Ishikawa (cell line): Measurements from ENCODE around the gene CAMSAP3.

Experiments used
- CEBPB ChIP-seq: IDR thresholded peaks from 2 replicates; pipeline ENCODE4 v1.6.1; 2012
- CREB1 ChIP-seq: IDR thresholded peaks from 2 replicates; pipeline ENCODE4 v1.6.1; 2012; ENCODE audit warnings: low read depth
- EGR1 ChIP-seq: IDR thresholded peaks from 2 replicates; pipeline ENCODE4 v1.6.1; 2012
- EP300 ChIP-seq: IDR thresholded peaks from 2 replicates; pipeline ENCODE4 v1.6.1; 2012; ENCODE audit warnings: borderline replicate concordance
- FOXM1 ChIP-seq: IDR thresholded peaks from 2 replicates; pipeline ENCODE4 v1.6.1; 2012; ENCODE audit warnings: low read depth, borderline replicate concordance
- MAX ChIP-seq: IDR thresholded peaks from 2 replicates; pipeline ENCODE4 v1.6.1; 2012
- NFIC ChIP-seq: IDR thresholded peaks from 2 replicates; pipeline ENCODE4 v1.6.1; 2012
- RAD21 ChIP-seq: IDR thresholded peaks from 2 replicates; pipeline ENCODE4 v1.6.1; 2012; ENCODE audit warnings: low read depth
- TAF1 ChIP-seq: IDR thresholded peaks from 2 replicates; pipeline ENCODE4 v1.6.1; 2012; ENCODE audit warnings: low read depth, mild to moderate bottlenecking
- TCF12 ChIP-seq: IDR thresholded peaks from 2 replicates; pipeline ENCODE4 v1.6.1; 2012; ENCODE audit warnings: low read depth
- TEAD4 ChIP-seq: IDR thresholded peaks from 2 replicates; pipeline ENCODE4 v1.6.1; 2012
- YY1 ChIP-seq: IDR thresholded peaks from 2 replicates; pipeline ENCODE4 v1.6.1; 2012; ENCODE audit warnings: low read depth
- ZBTB7A ChIP-seq: IDR thresholded peaks from 2 replicates; pipeline ENCODE4 v1.6.1; 2012; ENCODE audit warnings: low read depth
- TF ChIP-seq, protein P1 (sequence below): IDR thresholded peaks from 2 replicates; pipeline ENCODE4 v1.6.1; 2012
- TF ChIP-seq, protein P2 (sequence below): IDR thresholded peaks from 2 replicates; pipeline ENCODE4 v1.6.1; 2012; ENCODE audit warnings: low read depth, mild to moderate bottlenecking

Gene CAMSAP3

GRCh38 chr19:7582446-7582845 is 13.2 kb upstream of the CAMSAP3 start:
- TF ChIP-seq FOXM1 (no peak), EGR1 (no peak)

GRCh38 chr19:7589822-7590221 is 5.8 kb upstream of the CAMSAP3 start:
- TF ChIP-seq YY1 = no peak
- no peak for TF ChIP-seq EP300
- no peak for TF ChIP-seq EGR1
- TF ChIP-seq ZBTB7A = no peak
- TF ChIP-seq CEBPB = no peak
- TF ChIP-seq RAD21 = no peak
- no peak for TF ChIP-seq TCF12
- TF ChIP-seq, protein P1, sequence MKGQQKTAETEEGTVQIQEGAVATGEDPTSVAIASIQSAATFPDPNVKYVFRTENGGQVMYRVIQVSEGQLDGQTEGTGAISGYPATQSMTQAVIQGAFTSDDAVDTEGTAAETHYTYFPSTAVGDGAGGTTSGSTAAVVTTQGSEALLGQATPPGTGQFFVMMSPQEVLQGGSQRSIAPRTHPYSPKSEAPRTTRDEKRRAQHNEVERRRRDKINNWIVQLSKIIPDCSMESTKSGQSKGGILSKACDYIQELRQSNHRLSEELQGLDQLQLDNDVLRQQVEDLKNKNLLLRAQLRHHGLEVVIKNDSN = no peak
- no peak for TF ChIP-seq TAF1
- TF ChIP-seq NFIC = no peak
- no peak for TF ChIP-seq FOXM1
- no peak for TF ChIP-seq TEAD4
- TF ChIP-seq, protein P2, sequence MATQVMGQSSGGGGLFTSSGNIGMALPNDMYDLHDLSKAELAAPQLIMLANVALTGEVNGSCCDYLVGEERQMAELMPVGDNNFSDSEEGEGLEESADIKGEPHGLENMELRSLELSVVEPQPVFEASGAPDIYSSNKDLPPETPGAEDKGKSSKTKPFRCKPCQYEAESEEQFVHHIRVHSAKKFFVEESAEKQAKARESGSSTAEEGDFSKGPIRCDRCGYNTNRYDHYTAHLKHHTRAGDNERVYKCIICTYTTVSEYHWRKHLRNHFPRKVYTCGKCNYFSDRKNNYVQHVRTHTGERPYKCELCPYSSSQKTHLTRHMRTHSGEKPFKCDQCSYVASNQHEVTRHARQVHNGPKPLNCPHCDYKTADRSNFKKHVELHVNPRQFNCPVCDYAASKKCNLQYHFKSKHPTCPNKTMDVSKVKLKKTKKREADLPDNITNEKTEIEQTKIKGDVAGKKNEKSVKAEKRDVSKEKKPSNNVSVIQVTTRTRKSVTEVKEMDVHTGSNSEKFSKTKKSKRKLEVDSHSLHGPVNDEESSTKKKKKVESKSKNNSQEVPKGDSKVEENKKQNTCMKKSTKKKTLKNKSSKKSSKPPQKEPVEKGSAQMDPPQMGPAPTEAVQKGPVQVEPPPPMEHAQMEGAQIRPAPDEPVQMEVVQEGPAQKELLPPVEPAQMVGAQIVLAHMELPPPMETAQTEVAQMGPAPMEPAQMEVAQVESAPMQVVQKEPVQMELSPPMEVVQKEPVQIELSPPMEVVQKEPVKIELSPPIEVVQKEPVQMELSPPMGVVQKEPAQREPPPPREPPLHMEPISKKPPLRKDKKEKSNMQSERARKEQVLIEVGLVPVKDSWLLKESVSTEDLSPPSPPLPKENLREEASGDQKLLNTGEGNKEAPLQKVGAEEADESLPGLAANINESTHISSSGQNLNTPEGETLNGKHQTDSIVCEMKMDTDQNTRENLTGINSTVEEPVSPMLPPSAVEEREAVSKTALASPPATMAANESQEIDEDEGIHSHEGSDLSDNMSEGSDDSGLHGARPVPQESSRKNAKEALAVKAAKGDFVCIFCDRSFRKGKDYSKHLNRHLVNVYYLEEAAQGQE = no peak
- no peak for TF ChIP-seq MAX
- no peak for TF ChIP-seq CREB1

DNA sequence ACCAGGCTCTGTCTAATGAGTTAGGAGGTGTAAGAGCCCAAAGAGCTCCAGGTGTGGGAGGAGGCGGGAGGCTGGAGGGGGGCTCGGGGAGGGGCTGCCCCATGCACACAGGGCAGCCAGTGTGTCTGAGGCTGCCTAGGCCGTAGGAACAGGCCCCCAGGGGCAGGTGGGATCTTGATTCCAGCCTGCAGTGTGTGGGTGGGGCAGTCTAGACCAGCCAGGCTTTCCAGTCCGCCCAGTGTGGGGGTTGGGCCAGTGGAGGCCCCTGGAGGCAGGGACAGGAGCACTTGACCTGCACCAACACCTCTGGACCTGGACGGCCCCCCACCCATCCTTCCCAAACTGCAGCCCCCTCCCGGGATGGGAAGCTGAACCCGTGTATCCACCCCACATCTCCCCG is 5.4 kb upstream of the CAMSAP3 start:
- TF ChIP-seq CEBPB (no peak), EGR1 (peak; percentile 45; the same call in 1 of the 2 replicates), YY1 (no peak), TEAD4 (no peak), MAX (no peak)
- TF ChIP-seq, protein P1 = no peak

GRCh38 chr19:7596211-7596937 is 711 bp downstream of the CAMSAP3 start:
- TF ChIP-seq EP300 = no peak
- TF ChIP-seq ZBTB7A = peak; percentile 30; the same call in 1 of the 2 replicates

DNA sequence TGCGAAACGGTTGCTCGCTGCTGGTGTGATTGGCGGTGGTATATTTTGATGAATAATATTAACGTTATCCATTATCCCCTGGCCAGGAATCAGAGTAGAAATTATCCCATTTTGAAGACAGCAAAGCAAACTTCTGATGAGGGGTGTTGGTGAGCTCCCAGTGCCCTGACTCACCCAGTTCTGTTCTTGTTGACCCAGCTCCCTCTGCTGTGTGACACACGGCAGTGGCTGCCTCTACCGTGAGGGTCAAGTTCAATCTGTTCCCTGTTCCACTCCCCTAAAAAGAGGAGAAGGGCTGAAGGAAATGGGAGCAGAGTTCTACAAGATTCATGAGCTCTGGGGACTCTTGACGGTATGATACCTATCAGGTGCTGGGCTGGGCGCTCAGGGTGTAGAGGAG is 2.0 kb downstream of the CAMSAP3 start:
- TF ChIP-seq RAD21 (no peak), YY1 (no peak), CREB1 (no peak), TAF1 (no peak), ZBTB7A (no peak)

GRCh38 chr19:7598180-7598579 is 2.5 kb downstream of the CAMSAP3 start:
- TF ChIP-seq EGR1 = no peak
- no peak for TF ChIP-seq CEBPB
- TF ChIP-seq TEAD4 = no peak
- TF ChIP-seq ZBTB7A = no peak
- TF ChIP-seq, protein P2 = no peak
- no peak for TF ChIP-seq RAD21
- TF ChIP-seq, protein P1 = no peak
- no peak for TF ChIP-seq CREB1
- no peak for TF ChIP-seq TAF1
- TF ChIP-seq YY1 = no peak
- no peak for TF ChIP-seq TCF12
- no peak for TF ChIP-seq FOXM1
- no peak for TF ChIP-seq NFIC
- TF ChIP-seq MAX = no peak
- no peak for TF ChIP-seq EP300
